Measurements from ENCODE around the gene FKBP2. TPM values are rescaled to one million over a fixed set of nuclear protein-coding genes. Genes with fewer than 3 reads are reported as not detected.

FKBP2 gene
- 43.9 and 45.6 TPM in 2 replicates for total RNA-seq

DNA sequence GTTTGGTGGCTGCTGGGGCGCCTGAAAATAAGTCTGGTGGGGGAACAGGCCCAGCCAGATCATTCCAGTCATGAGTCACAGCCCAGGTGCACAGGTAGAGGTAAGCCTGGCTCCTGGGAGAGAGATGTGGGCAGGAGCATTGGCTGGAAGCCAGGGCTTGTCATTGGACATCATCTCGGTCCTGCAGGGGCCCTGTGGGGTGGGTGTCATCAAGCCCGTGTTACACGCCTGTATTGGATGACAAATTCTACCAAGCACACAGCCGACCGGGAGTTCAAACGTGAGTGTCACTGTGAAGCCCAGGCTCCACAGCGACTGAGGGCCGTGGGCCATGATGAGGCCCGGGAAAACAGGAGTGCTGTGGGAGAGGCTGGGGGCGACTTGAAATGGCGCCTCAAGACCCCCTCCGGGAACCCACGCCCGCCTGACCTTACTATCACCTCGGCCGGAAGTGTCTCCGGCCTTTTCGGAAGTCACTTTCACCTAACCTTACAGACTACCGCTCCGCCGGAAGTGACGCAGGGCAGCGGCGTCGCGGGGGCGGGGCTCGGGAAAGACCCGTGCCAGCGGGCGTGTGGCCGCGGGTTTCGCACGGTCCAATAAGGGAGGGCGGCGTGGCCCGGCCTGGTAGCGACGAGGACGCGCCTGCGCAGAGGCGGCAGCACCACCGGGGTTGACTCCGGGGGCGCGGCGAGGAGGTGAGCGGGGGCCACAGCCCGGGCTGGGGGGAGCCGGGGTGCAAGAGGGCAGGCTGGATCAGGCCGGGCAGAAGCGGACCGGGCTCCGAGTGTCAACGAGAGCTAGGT is at the start of gene FKBP2:
FKBP2 (plus strand) TSS at position 661 of the 806 bp plus-strand sequence. CDS start 1,293 bp downstream, outside the sequence.
- peak; percentile 98 for DNase-seq

- DNase-seq: no peak
Observed at GRCh38 chr11:64192434-64192833, 48.5 kb upstream of the FKBP2 start.

GRCh38 chr11:64196626-64197025 is 44.3 kb upstream of the FKBP2 start:
- no peak for DNase-seq

DNA sequence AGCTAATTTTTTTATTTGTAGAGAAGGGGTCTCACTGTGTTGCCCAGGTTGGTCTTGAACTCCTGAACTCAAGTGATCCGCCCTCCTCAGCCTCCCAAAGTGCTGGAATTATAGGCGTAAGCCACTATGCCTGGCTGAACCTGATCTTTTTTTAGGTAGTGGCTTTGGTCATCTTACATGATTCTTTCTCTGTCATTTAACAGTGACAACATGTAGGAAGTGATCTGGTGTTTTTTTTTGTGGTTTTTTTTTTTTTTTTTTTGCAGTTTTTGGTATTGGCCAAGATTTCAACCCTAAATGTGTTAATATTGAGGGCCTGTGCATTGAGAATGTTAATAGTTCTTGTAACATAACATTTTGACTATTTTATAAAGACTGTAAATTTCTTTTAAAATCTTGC is 42.4 kb upstream of the FKBP2 start:
- DNase-seq: no peak

DNA sequence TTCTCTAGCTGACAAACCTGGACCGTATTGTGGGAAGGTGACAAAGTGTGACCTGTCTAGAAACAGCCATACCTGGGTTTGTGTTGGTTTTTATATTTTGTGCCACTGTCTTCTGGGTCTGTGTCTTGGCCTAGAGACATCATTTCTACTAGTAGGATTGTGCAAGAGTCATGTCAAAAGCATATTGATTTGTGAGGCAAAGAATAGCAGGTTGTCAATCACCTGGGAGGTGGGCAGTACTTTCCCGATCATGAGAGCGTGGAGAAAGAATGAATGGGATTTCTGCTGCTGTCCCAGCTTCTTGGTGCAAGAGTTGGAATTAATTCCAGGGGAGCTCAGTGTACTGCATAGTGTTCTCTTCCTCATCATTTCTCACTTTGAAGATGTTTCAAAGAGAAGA is 39.4 kb upstream of the FKBP2 start:
- no peak for DNase-seq

DNA sequence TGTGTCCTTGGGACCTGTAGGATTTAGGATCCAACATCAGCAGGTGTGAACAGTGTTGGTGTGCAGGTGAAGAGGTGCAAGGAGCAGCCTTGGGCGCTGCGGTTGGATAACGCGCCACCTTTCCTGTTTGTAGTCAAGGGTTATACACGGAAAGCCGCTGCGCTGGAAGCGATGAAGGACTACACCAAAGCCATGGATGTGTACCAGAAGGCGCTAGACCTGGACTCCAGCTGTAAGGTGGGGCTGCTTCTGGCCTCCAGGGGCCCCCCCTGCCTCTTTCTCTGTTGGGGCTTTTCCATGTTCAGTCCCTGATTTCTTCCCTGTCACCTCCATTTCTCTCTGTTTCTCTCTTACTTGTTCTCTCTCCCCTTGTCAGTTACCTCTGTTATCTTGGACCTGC is 37.9 kb upstream of the FKBP2 start:
- DNase-seq: no peak

- no peak for DNase-seq
Observed at GRCh38 chr11:64203421-64204079, 37.3 kb upstream of the FKBP2 start.

- DNase-seq: no peak
Observed at GRCh38 chr11:64204080-64204440, 36.8 kb upstream of the FKBP2 start.

GRCh38 chr11:64204464-64204989 is 36.4 kb upstream of the FKBP2 start:
- peak; percentile 97 for DNase-seq

DNA sequence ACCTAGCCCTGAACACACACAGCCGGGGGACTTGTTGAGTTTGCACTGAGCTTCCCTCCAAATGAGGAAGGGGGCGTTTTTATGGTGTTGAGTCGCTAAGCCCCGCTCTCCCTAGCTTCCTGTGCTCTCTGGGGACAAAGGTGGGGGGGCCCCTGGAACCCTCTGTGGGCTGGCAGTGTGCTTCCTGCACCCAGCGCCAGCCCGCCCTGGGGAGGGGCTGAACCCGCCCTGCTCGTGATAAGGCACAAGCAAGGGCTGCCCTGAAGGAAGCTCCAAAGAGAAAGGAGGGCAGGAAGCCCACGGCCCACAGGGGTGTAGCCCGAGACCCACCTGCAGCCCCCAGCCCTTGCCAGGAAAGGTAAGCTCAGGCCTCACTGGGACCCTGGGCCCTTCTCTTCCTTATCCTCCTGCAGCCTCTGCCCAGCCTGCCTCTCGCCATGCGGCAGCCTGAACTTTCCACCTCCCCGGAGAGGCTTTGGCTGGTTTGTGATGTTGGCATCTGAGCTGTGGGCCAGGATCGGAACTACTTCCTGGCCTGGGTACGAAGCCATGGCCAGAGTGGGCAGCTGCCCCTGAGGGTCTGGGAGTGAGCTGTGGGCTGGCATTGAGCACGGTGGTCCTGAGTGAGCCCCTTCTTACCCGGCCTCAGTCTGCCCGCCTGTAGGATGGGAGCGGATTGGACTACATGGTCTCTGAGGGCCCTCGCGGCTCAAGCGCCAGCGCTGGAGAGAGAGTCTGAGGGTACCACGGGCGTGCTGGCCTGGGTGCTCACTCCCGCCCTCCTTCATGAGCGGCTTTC is 34.2 kb upstream of the FKBP2 start, which contains the start of gene FERMT3:
FERMT3 (plus strand) TSS at position 265 of the 799 bp plus-strand sequence. CDS start 644 bp downstream, outside the sequence.
- DNase-seq: peak; percentile 33

GRCh38 chr11:64207256-64208085 is 33.4 kb upstream of the FKBP2 start:
- peak; percentile 67 for DNase-seq

- DNase-seq: no peak
Observed at GRCh38 chr11:64208086-64208795, 32.7 kb upstream of the FKBP2 start.

GRCh38 chr11:64208796-64209562 is 31.9 kb upstream of the FKBP2 start:
- DNase-seq: no peak

GRCh38 chr11:64209563-64209843 is 31.4 kb upstream of the FKBP2 start:
- DNase-seq: no peak

DNA sequence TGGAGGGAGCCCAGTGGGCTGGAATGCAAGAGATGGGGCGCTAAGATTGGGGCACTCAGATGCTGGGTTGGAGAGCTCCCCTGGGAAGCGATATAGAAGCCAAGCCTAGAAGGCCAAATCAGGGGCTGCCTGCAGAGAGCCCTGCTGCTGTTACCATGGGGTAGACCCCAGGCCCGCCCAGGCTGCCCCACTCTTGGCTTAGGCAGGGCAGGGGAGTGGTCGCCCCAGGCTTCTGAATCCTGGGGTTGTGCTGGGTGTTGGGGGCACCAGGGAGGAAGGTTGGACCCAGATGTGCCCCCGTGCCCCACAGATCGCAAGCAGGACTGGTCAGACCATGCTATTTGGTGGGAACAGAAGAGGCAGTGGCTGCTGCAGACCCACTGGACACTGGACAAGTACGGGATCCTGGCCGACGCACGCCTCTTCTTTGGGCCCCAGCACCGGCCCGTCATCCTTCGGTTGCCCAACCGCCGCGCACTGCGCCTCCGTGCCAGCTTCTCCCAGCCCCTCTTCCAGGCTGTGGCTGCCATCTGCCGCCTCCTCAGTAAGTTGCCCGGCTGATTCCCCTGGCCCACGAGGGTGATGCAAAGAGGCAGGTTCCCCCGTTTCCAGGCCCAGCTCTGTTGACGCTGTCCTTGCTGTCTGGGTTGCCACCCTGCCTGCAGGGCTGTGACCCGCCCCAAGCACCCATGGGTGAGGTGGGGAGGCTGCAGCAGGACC is 30.4 kb upstream of the FKBP2 start:
- DNase-seq: no peak

GRCh38 chr11:64211181-64211872 is 29.6 kb upstream of the FKBP2 start:
- DNase-seq: no peak

- DNase-seq: no peak
Observed at GRCh38 chr11:64216879-64217278, 24.0 kb upstream of the FKBP2 start.

- no peak for DNase-seq
Observed at GRCh38 chr11:64218628-64219353, 22.1 kb upstream of the FKBP2 start.

- no peak for DNase-seq
Observed at GRCh38 chr11:64219354-64219684, 21.6 kb upstream of the FKBP2 start.
